Measurements from ENCODE around the gene METTL22. TPM values are rescaled to one million over a fixed set of nuclear protein-coding genes. Genes with fewer than 3 reads are reported as not detected.

The METTL22 gene
- total and polyA plus RNA-seq, 2 experiments from 2014 or later: 17.6 to 19.7 TPM

DNA sequence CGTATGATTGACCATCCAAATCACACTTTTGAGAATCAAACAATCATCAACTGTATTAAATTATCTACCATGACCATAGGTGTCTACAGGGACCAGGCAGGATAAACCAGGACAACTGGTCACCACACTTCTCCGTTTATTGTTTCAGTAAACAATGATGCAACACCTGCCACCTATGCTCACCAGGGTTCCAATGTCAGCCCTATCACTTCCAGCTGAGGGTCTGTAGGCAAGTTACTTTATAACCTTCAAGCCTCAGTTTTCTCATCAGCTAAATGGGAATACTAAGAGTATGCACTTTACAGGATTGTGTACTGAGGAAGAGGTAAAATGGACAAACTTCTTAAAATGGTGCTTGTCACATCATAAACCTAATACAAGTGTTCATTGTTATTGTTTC is 46.1 kb upstream of the METTL22 start:
- H3K36me3 ChIP-seq (replicated peaks; ENCODE audit: insufficient read depth, low read depth): no peaks in the 10 kb centered on the region
- no peak overlapping the region for H3K4me3 ChIP-seq
- H3K9me2 ChIP-seq (replicated peaks; ENCODE audit: insufficient read depth): no peaks in the 10 kb centered on the region
- no peak for DNase-seq (ENCODE audit: low spot score)
- H3K4me2 ChIP-seq: no peak overlapping the region
- no peaks in the 10 kb centered on the region for H4K20me1 ChIP-seq (ENCODE audit: insufficient read depth, poor library complexity, severe bottlenecking)
- H3K27me3 ChIP-seq: peaks cover 9% of the 10 kb centered on the region
- no peaks in the 10 kb centered on the region for H3K79me2 ChIP-seq
- H3K4me1 ChIP-seq (ENCODE audit: insufficient read depth): no peaks in the 10 kb centered on the region
- 71% methylated on average over 2 of the region's 2 CpGs for WGBS (ENCODE audit: low lambda C conversion rate, missing lambda C conversion rate)
- H3K27ac ChIP-seq: no peak overlapping the region
- H3K9me3 ChIP-seq (ENCODE audit: low read depth): no peaks in the 10 kb centered on the region
- TF ChIP-seq, protein P1, sequence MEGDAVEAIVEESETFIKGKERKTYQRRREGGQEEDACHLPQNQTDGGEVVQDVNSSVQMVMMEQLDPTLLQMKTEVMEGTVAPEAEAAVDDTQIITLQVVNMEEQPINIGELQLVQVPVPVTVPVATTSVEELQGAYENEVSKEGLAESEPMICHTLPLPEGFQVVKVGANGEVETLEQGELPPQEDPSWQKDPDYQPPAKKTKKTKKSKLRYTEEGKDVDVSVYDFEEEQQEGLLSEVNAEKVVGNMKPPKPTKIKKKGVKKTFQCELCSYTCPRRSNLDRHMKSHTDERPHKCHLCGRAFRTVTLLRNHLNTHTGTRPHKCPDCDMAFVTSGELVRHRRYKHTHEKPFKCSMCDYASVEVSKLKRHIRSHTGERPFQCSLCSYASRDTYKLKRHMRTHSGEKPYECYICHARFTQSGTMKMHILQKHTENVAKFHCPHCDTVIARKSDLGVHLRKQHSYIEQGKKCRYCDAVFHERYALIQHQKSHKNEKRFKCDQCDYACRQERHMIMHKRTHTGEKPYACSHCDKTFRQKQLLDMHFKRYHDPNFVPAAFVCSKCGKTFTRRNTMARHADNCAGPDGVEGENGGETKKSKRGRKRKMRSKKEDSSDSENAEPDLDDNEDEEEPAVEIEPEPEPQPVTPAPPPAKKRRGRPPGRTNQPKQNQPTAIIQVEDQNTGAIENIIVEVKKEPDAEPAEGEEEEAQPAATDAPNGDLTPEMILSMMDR (IDR thresholded peaks at IDR 0.05; ENCODE audit: poor library complexity): no peak
- no peak for TF ChIP-seq EZH2 (IDR thresholded peaks at IDR 0.05; ENCODE audit: borderline replicate concordance)
- no peak for TF ChIP-seq EZH2phosphoT487 (IDR thresholded peaks at IDR 0.05; ENCODE audit: low read depth, severe bottlenecking, unreplicated experiment)
- H2AFZ ChIP-seq: no peak overlapping the region

DNA sequence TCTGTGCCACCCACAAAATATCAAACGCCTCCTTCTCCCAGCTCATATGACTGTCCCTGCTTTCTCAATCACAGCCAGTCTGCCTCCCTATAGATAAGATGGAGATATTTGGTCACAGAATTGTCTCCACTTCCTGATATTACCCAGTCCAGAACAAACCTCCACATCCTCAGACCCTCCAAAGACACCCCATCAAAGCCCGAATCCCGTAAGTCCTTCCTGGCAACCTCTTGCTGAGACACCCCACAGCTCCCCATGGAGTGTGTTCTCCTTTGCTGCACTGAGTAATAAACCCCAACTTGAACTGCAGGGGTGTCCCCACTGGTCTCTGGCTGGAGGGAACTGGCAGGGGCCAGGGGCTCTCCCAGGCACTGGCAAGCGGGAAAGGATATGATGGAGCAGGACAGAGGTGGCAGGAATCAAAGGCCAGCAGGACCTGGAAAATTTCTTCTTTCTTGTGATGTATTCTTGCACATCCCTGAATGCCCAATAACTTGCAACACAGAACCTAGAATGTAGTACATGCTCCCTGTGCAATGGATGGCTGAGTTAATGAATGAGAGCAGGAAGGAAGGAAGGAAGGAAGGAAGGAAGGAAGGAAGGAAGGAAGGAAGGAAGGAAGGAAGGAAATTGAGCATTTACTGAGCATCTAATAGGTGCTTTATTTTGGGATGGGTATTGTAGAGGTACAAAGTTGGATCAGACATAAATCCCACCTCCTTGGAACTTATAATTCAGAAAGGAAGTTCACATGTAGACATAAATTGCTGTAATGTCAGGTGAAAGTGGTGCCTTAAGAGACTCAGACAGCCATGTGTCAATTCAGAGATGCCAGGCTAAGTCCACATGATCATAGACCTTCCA is 45.1 kb upstream of the METTL22 start:
- Histone ChIP-seq H3K27me3 (peaks cover 9% of the 10 kb centered on the region), H3K27ac (no peak overlapping the region), H3K79me2 (no peaks in the 10 kb centered on the region), H4K20me1 (ENCODE audit: insufficient read depth, poor library complexity, severe bottlenecking) (no peaks in the 10 kb centered on the region), H3K4me2 (no peak overlapping the region), H3K4me1 (ENCODE audit: insufficient read depth) (no peaks in the 10 kb centered on the region), H3K36me3 (replicated peaks; ENCODE audit: insufficient read depth, low read depth) (no peaks in the 10 kb centered on the region), H3K9me3 (ENCODE audit: low read depth) (no peaks in the 10 kb centered on the region), H3K9me2 (replicated peaks; ENCODE audit: insufficient read depth) (no peaks in the 10 kb centered on the region), H3K4me3 (no peak overlapping the region), H2AFZ (no peak overlapping the region)
- TF ChIP-seq EZH2 (IDR thresholded peaks at IDR 0.05; ENCODE audit: borderline replicate concordance) (no peak), EZH2phosphoT487 (IDR thresholded peaks at IDR 0.05; ENCODE audit: low read depth, severe bottlenecking, unreplicated experiment) (no peak)
- TF ChIP-seq, protein P1 (IDR thresholded peaks at IDR 0.05; ENCODE audit: poor library complexity): no peak
- no peak for DNase-seq (ENCODE audit: low spot score)
- 89% methylated on average over 4 of the region's 4 CpGs for WGBS (ENCODE audit: low lambda C conversion rate, missing lambda C conversion rate)

DNA sequence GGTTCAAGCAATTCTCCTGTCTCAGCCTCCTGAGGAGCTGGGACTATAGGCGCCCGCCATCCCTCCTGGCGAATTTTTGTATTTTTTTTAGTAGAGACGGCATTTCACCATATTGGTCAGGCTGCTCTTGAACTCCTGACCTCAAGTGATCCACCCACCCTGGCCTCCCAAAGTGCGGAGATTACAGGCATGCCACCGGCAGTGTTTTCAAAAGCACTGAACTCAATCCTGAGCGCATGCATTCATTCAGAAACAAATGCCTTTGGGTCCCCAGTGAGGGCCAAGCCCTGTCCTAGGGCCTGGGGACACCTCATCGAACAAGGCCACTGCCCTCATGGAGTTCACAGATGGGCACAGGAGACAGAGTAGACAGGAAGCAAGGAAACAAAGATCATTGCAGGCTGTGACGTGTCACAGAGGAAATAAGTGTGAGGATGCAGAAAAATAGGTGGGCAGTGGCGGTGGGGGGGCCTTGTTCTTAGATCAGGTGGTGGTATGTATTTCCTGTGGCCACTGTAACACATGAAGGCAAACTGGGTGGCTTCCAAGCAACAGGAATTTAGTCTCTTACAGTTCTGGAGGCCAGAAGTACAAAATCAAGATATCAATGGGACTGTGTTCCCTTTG is 43.7 kb upstream of the METTL22 start:
- Histone ChIP-seq H3K9me3 (ENCODE audit: low read depth) (no peaks in the 10 kb centered on the region), H4K20me1 (ENCODE audit: insufficient read depth, poor library complexity, severe bottlenecking) (no peaks in the 10 kb centered on the region), H3K4me1 (ENCODE audit: insufficient read depth) (no peaks in the 10 kb centered on the region), H3K27me3 (peaks cover 9% of the 10 kb centered on the region), H3K79me2 (no peaks in the 10 kb centered on the region), H3K27ac (no peak overlapping the region), H3K9me2 (replicated peaks; ENCODE audit: insufficient read depth) (no peaks in the 10 kb centered on the region), H3K4me2 (no peak overlapping the region), H3K36me3 (replicated peaks; ENCODE audit: insufficient read depth, low read depth) (no peaks in the 10 kb centered on the region), H3K4me3 (no peak overlapping the region), H2AFZ (no peak overlapping the region)
- 83% methylated on average over 10 of the region's 10 CpGs for WGBS (ENCODE audit: low lambda C conversion rate, missing lambda C conversion rate)
- no peak for DNase-seq (ENCODE audit: low spot score)
- TF ChIP-seq EZH2phosphoT487 (IDR thresholded peaks at IDR 0.05; ENCODE audit: low read depth, severe bottlenecking, unreplicated experiment) (no peak), EZH2 (IDR thresholded peaks at IDR 0.05; ENCODE audit: borderline replicate concordance) (no peak)
- TF ChIP-seq, protein P1 (IDR thresholded peaks at IDR 0.05; ENCODE audit: poor library complexity): no peak

Measured in hepatocyte (in vitro differentiated cells).